Measurements from ENCODE around the gene ZNF683.

Gene ZNF683

GRCh38 chr1:26403656-26404055 lies 31.1 kb upstream of the ZNF683 start:
- 41% methylated on average over 4 of the region's 4 CpGs for WGBS
- no peak overlapping the region for H2BK5ac ChIP-seq (ENCODE audit: low read depth, low read length, poor library complexity, severe bottlenecking)

GRCh38 chr1:26401891-26402290 lies 29.3 kb upstream of the ZNF683 start:
- Histone ChIP-seq H3K4me3 (ENCODE audit: insufficient read depth in 1 of 2, low read depth in 1 of 2, low read length in 2 of 2) (no peak overlapping the region), H3K9ac (ENCODE audit: low read length) (no peak overlapping the region), H3K4me2 (ENCODE audit: low read length, poor library complexity, severe bottlenecking) (no peak overlapping the region), H2AFZ (ENCODE audit: low read depth, low read length) (no peak overlapping the region), H3K4ac (ENCODE audit: low read depth in 1 of 2, low read length in 2 of 2) (no peak overlapping the region), H3K27ac (ENCODE audit: low read length, poor library complexity, severe bottlenecking) (no peak overlapping the region), H2BK120ac (ENCODE audit: low read depth, low read length) (no peak overlapping the region), H3K4me1 (ENCODE audit: control insufficient read depth, insufficient read depth, low read depth, low read length) (no peaks in the 10 kb centered on the region), H4K8ac (ENCODE audit: low read length) (no peak overlapping the region), H3K14ac (ENCODE audit: low read length in 2 of 2) (no peak overlapping the region), H2AK5ac (ENCODE audit: low read length, severe bottlenecking) (no peak overlapping the region), H3K9me3 (ENCODE audit: control insufficient read depth, low read length) (no peaks in the 10 kb centered on the region), H3K18ac (ENCODE audit: low read depth in 1 of 2, low read length in 2 of 2) (no peak overlapping the region), H2BK12ac (ENCODE audit: low read length in 2 of 2) (no peak overlapping the region), H3K23ac (ENCODE audit: low read length in 2 of 2) (no peak overlapping the region), H4K91ac (ENCODE audit: low read length) (no peak overlapping the region), H3K36me3 (ENCODE audit: control insufficient read depth in 1 of 2, insufficient read depth in 2 of 2, low read depth in 1 of 2, low read length in 2 of 2) (no peaks in the 10 kb centered on the region), H2BK5ac (ENCODE audit: low read depth, low read length, poor library complexity, severe bottlenecking) (no peak overlapping the region), H2BK15ac (ENCODE audit: low read depth, poor library complexity, severe bottlenecking) (no peak overlapping the region), H3K27me3 (ENCODE audit: control insufficient read depth in 1 of 2, insufficient read depth in 1 of 2, low read length in 2 of 2) (peaks cover 13 to 40% of the 10 kb centered on the region in 2 experiments), H3K79me1 (replicated peaks; ENCODE audit: low read length, poor library complexity, severe bottlenecking) (no peaks in the 10 kb centered on the region)
- 85% methylated on average over 3 of the region's 3 CpGs for WGBS
- no peak for DNase-seq

More at GRCh38 chr1:26403656-26404055, 31.1 kb upstream of the ZNF683 start:
- no peak overlapping the region for H2AK5ac ChIP-seq (ENCODE audit: low read length, severe bottlenecking)
- no peak overlapping the region for H3K4ac ChIP-seq (ENCODE audit: low read depth in 1 of 2, low read length in 2 of 2)
- DNase-seq: no peak
- H3K18ac ChIP-seq (ENCODE audit: low read depth in 1 of 2, low read length in 2 of 2): no peak overlapping the region
- H3K14ac ChIP-seq (ENCODE audit: low read length in 2 of 2): no peak overlapping the region
- no peaks in the 10 kb centered on the region for H3K79me1 ChIP-seq (replicated peaks; ENCODE audit: low read length, poor library complexity, severe bottlenecking)
- no peaks in the 10 kb centered on the region for H3K9me3 ChIP-seq (ENCODE audit: control insufficient read depth, low read length)
- H2AFZ ChIP-seq (ENCODE audit: low read depth, low read length): no peak overlapping the region
- H3K4me1 ChIP-seq (ENCODE audit: control insufficient read depth, insufficient read depth, low read depth, low read length): no peaks in the 10 kb centered on the region
- no peak overlapping the region for H4K91ac ChIP-seq (ENCODE audit: low read length)
- no peak overlapping the region for H3K23ac ChIP-seq (ENCODE audit: low read length in 2 of 2)
- H3K27ac ChIP-seq (ENCODE audit: low read length, poor library complexity, severe bottlenecking): no peak overlapping the region
- H2BK15ac ChIP-seq (ENCODE audit: low read depth, poor library complexity, severe bottlenecking): no peak overlapping the region
- peaks cover 15 to 40% of the 10 kb centered on the region in 2 experiments for H3K27me3 ChIP-seq (ENCODE audit: control insufficient read depth in 1 of 2, insufficient read depth in 1 of 2, low read length in 2 of 2)
- no peak overlapping the region for H3K4me2 ChIP-seq (ENCODE audit: low read length, poor library complexity, severe bottlenecking)
- H3K36me3 ChIP-seq (ENCODE audit: control insufficient read depth in 1 of 2, insufficient read depth in 2 of 2, low read depth in 1 of 2, low read length in 2 of 2): no peaks in the 10 kb centered on the region
- H2BK12ac ChIP-seq (ENCODE audit: low read length in 2 of 2): no peak overlapping the region
- H3K4me3 ChIP-seq (ENCODE audit: insufficient read depth in 1 of 2, low read depth in 1 of 2, low read length in 2 of 2): no peak overlapping the region
- no peak overlapping the region for H2BK120ac ChIP-seq (ENCODE audit: low read depth, low read length)
- H3K9ac ChIP-seq (ENCODE audit: low read length): no peak overlapping the region
- no peak overlapping the region for H4K8ac ChIP-seq (ENCODE audit: low read length)

GRCh38 chr1:26399034-26399433 lies 26.5 kb upstream of the ZNF683 start:
- no peak overlapping the region for H2BK12ac ChIP-seq (ENCODE audit: low read length in 2 of 2)
- H3K9ac ChIP-seq (ENCODE audit: low read length): no peak overlapping the region
- no peak overlapping the region for H2AFZ ChIP-seq (ENCODE audit: low read depth, low read length)
- H3K79me1 ChIP-seq (replicated peaks; ENCODE audit: low read length, poor library complexity, severe bottlenecking): no peaks in the 10 kb centered on the region
- 75% methylated on average over 2 of the region's 3 CpGs for WGBS
- H4K8ac ChIP-seq (ENCODE audit: low read length): no peak overlapping the region
- H3K4ac ChIP-seq (ENCODE audit: low read depth in 1 of 2, low read length in 2 of 2): no peak overlapping the region
- no peak overlapping the region for H2BK120ac ChIP-seq (ENCODE audit: low read depth, low read length)
- H3K9me3 ChIP-seq (ENCODE audit: control insufficient read depth, low read length): no peaks in the 10 kb centered on the region
- no peak for DNase-seq
- no peak overlapping the region for H4K91ac ChIP-seq (ENCODE audit: low read length)
- peaks cover 13 to 29% of the 10 kb centered on the region in 2 experiments for H3K27me3 ChIP-seq (ENCODE audit: control insufficient read depth in 1 of 2, insufficient read depth in 1 of 2, low read length in 2 of 2)
- no peaks in the 10 kb centered on the region for H3K4me1 ChIP-seq (ENCODE audit: control insufficient read depth, insufficient read depth, low read depth, low read length)
- H3K4me3 ChIP-seq (ENCODE audit: insufficient read depth in 1 of 2, low read depth in 1 of 2, low read length in 2 of 2): no peak overlapping the region
- no peak overlapping the region for H3K23ac ChIP-seq (ENCODE audit: low read length in 2 of 2)
- H3K27ac ChIP-seq (ENCODE audit: low read length, poor library complexity, severe bottlenecking): no peak overlapping the region
- no peak overlapping the region for H2BK15ac ChIP-seq (ENCODE audit: low read depth, poor library complexity, severe bottlenecking)
- no peaks in the 10 kb centered on the region for H3K36me3 ChIP-seq (ENCODE audit: control insufficient read depth in 1 of 2, insufficient read depth in 2 of 2, low read depth in 1 of 2, low read length in 2 of 2)
- no peak overlapping the region for H3K14ac ChIP-seq (ENCODE audit: low read length in 2 of 2)
- H3K18ac ChIP-seq (ENCODE audit: low read depth in 1 of 2, low read length in 2 of 2): no peak overlapping the region
- no peak overlapping the region for H2AK5ac ChIP-seq (ENCODE audit: low read length, severe bottlenecking)
- H2BK5ac ChIP-seq (ENCODE audit: low read depth, low read length, poor library complexity, severe bottlenecking): no peak overlapping the region
- H3K4me2 ChIP-seq (ENCODE audit: low read length, poor library complexity, severe bottlenecking): no peak overlapping the region

GRCh38 chr1:26395754-26396153 lies 23.2 kb upstream of the ZNF683 start:
- Histone ChIP-seq H3K14ac (ENCODE audit: low read length in 2 of 2) (no peak overlapping the region), H2BK120ac (ENCODE audit: low read depth, low read length) (no peak overlapping the region), H3K36me3 (ENCODE audit: control insufficient read depth in 1 of 2, insufficient read depth in 2 of 2, low read depth in 1 of 2, low read length in 2 of 2) (no peaks in the 10 kb centered on the region), H3K4me1 (ENCODE audit: control insufficient read depth, insufficient read depth, low read depth, low read length) (no peaks in the 10 kb centered on the region), H3K9me3 (ENCODE audit: control insufficient read depth, low read length) (no peaks in the 10 kb centered on the region), H3K23ac (ENCODE audit: low read length in 2 of 2) (no peak overlapping the region), H2AFZ (ENCODE audit: low read depth, low read length) (no peak overlapping the region), H3K4me3 (ENCODE audit: insufficient read depth in 1 of 2, low read depth in 1 of 2, low read length in 2 of 2) (no peak overlapping the region), H3K27me3 (ENCODE audit: control insufficient read depth in 1 of 2, insufficient read depth in 1 of 2, low read length in 2 of 2) (peaks cover 4 to 16% of the 10 kb centered on the region in 2 experiments), H2BK12ac (ENCODE audit: low read length in 2 of 2) (no peak overlapping the region), H4K91ac (ENCODE audit: low read length) (no peak overlapping the region), H2BK5ac (ENCODE audit: low read depth, low read length, poor library complexity, severe bottlenecking) (no peak overlapping the region), H3K4me2 (ENCODE audit: low read length, poor library complexity, severe bottlenecking) (no peak overlapping the region), H2BK15ac (ENCODE audit: low read depth, poor library complexity, severe bottlenecking) (no peak overlapping the region), H3K4ac (ENCODE audit: low read depth in 1 of 2, low read length in 2 of 2) (no peak overlapping the region), H4K8ac (ENCODE audit: low read length) (no peak overlapping the region), H2AK5ac (ENCODE audit: low read length, severe bottlenecking) (no peak overlapping the region), H3K79me1 (replicated peaks; ENCODE audit: low read length, poor library complexity, severe bottlenecking) (no peaks in the 10 kb centered on the region), H3K18ac (ENCODE audit: low read depth in 1 of 2, low read length in 2 of 2) (no peak overlapping the region), H3K9ac (ENCODE audit: low read length) (no peak overlapping the region), H3K27ac (ENCODE audit: low read length, poor library complexity, severe bottlenecking) (no peak overlapping the region)
- DNase-seq: no peak
- 82% methylated on average over 4 of the region's 8 CpGs for WGBS

Data from mesenchymal stem cell (in vitro differentiated cells and primary cell).